NB4 (cell line): Measurements from ENCODE around the gene KCNMB2.

Source experiments
- CTCF ChIP-seq: IDR thresholded peaks from one replicate; pipeline ENCODE4 v1.5.1; 2012; ENCODE audit warnings: low read depth, low read length
- MYC ChIP-seq: IDR thresholded peaks from 2 replicates; pipeline ENCODE4 v1.6.1; 2011; ENCODE audit warnings: low read depth, low read length

GRCh38 chr3:178567611-178568010 is 31.4 kb downstream of the KCNMB2 start:
- no peak for TF ChIP-seq CTCF
- no peak for TF ChIP-seq MYC
